ENCODE results near the gene ROBO1. TPM values are rescaled to one million over a fixed set of nuclear protein-coding genes. Genes with fewer than 3 reads are reported as not detected.

ROBO1 gene
- total RNA-seq, 1 donor from 2014 or later = 169 TPM

- Histone ChIP-seq H3F3A (ENCODE audit: low read depth) (peaks cover 6% of the 10 kb centered on the region), H3K27me3 (no peaks in the 10 kb centered on the region), H3K9me3 (ENCODE audit: low read depth) (no peaks in the 10 kb centered on the region), H3K79me2 (ENCODE audit: low read depth) (no peaks in the 10 kb centered on the region), H4K20me1 (ENCODE audit: low read depth) (no peaks in the 10 kb centered on the region), H3K9ac (no peak overlapping the region), H3K27ac (no peak overlapping the region), H2AFZ (replicated peaks) (no peak overlapping the region), H3K4me3 (no peak overlapping the region), H3K4me2 (no peak overlapping the region), H3K36me3 (no peaks in the 10 kb centered on the region), H3K4me1 (no peaks in the 10 kb centered on the region)
- no peaks in the 10 kb centered on the region for H3K9me3 Mint-ChIP-seq
- H3K4me3 Mint-ChIP-seq = no peak overlapping the region
- no peak for DNase-seq (ENCODE audit: low spot score)
- H3K36me3 Mint-ChIP-seq = no peaks in the 10 kb centered on the region
- no peaks in the 10 kb centered on the region for H3K4me1 Mint-ChIP-seq
- H3K27ac Mint-ChIP-seq = no peak overlapping the region
- no peaks in the 10 kb centered on the region for H3K27me3 Mint-ChIP-seq (ENCODE audit: insufficient read depth, low read depth)
- no peak for TF ChIP-seq EZH2phosphoT487 (IDR thresholded peaks at IDR 0.05)
- no peak for TF ChIP-seq CTCF (IDR thresholded peaks at IDR 0.05)
- TF ChIP-seq EZH2 (IDR thresholded peaks at IDR 0.05) = no peak
Observed at GRCh38 chr3:79094654-79095053, 673.1 kb downstream of the ROBO1 start.

GRCh38 chr3:79086514-79086913 is 681.3 kb downstream of the ROBO1 start:
- peak; percentile 79 for DNase-seq (ENCODE audit: low spot score)
- Mint-ChIP-seq H3K4me1 (no peaks in the 10 kb centered on the region), H3K9me3 (no peaks in the 10 kb centered on the region), H3K27ac (no peak overlapping the region), H3K4me3 (no peak overlapping the region), H3K36me3 (no peaks in the 10 kb centered on the region), H3K27me3 (ENCODE audit: insufficient read depth, low read depth) (no peaks in the 10 kb centered on the region)
- H3K9ac ChIP-seq = no peak overlapping the region
- no peak overlapping the region for H2AFZ ChIP-seq (replicated peaks)
- H3K9me3 ChIP-seq (ENCODE audit: low read depth) = no peaks in the 10 kb centered on the region
- no peak overlapping the region for H3K27ac ChIP-seq
- H3K4me1 ChIP-seq = peaks cover 16% of the 10 kb centered on the region
- H3K79me2 ChIP-seq (ENCODE audit: low read depth) = no peaks in the 10 kb centered on the region
- TF ChIP-seq EZH2 (IDR thresholded peaks at IDR 0.05) (no peak), EZH2phosphoT487 (IDR thresholded peaks at IDR 0.05) (no peak), CTCF (IDR thresholded peaks at IDR 0.05) (peak; percentile 88)
- no peaks in the 10 kb centered on the region for H3K36me3 ChIP-seq
- H3F3A ChIP-seq (ENCODE audit: low read depth) = peaks cover 5% of the 10 kb centered on the region
- H3K4me2 ChIP-seq = no peak overlapping the region
- H4K20me1 ChIP-seq (ENCODE audit: low read depth) = no peaks in the 10 kb centered on the region
- no peak overlapping the region for H3K4me3 ChIP-seq
- H3K27me3 ChIP-seq = no peaks in the 10 kb centered on the region

- Histone ChIP-seq H3K9ac (no peak overlapping the region), H3K27me3 (no peaks in the 10 kb centered on the region), H2AFZ (replicated peaks) (peak overlapping the region; percentile 22), H3K4me2 (no peak overlapping the region), H3K4me3 (no peak overlapping the region), H3K4me1 (peaks cover 24% of the 10 kb centered on the region), H4K20me1 (ENCODE audit: low read depth) (no peaks in the 10 kb centered on the region), H3K36me3 (no peaks in the 10 kb centered on the region), H3K79me2 (ENCODE audit: low read depth) (no peaks in the 10 kb centered on the region), H3K27ac (no peak overlapping the region), H3K9me3 (ENCODE audit: low read depth) (no peaks in the 10 kb centered on the region), H3F3A (ENCODE audit: low read depth) (peaks cover 10% of the 10 kb centered on the region)
- no peak for DNase-seq (ENCODE audit: low spot score)
- no peaks in the 10 kb centered on the region for H3K27me3 Mint-ChIP-seq (ENCODE audit: insufficient read depth, low read depth)
- H3K27ac Mint-ChIP-seq = no peak overlapping the region
- H3K4me3 Mint-ChIP-seq = no peak overlapping the region
- H3K36me3 Mint-ChIP-seq = no peaks in the 10 kb centered on the region
- no peaks in the 10 kb centered on the region for H3K4me1 Mint-ChIP-seq
- TF ChIP-seq EZH2phosphoT487 (IDR thresholded peaks at IDR 0.05) (no peak), CTCF (IDR thresholded peaks at IDR 0.05) (no peak)
- no peaks in the 10 kb centered on the region for H3K9me3 Mint-ChIP-seq
Observed at GRCh38 chr3:79085171-79085570, 682.6 kb downstream of the ROBO1 start.
